ENCODE data around the gene NXT1. TPM values are rescaled to one million over a fixed set of nuclear protein-coding genes. Genes with fewer than 3 reads are reported as not detected.

Gene NXT1
- total and polyA plus RNA-seq, 2 experiments from 2014 or later = 30.2 to 34.4 TPM

DNA sequence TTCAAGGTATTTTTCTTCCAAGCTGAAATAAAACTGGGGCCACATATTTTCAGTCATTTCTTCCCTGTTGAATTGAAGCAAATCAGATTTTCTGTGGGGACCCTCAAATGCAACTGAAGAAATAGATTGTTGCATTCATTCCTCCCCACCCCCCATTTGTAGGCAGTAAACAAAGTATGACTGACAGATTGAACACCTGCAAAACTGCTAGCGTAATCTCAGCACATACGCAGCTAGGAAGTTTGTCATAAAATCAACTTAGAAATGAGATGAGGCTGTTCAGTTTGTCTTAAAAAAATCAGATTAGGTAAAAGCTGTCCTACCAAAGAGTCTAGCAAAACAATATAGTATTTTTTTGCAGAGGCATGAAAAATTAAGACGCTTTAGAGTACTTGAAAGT is 20.3 kb downstream of the NXT1 start:
- no peak overlapping the region for H3K4me3 ChIP-seq
- DNase-seq (ENCODE audit: low spot score) (no peak), ATAC-seq (no peak)
- H3F3A ChIP-seq (replicated peaks; ENCODE audit: low read depth) = no peaks in the 10 kb centered on the region
- TF ChIP-seq POLR2AphosphoS5 (IDR thresholded peaks at IDR 0.05; ENCODE audit: low read depth) (no peak), EZH2phosphoT487 (IDR thresholded peaks at IDR 0.05; ENCODE audit: unreplicated experiment) (no peak), JUNB (IDR thresholded peaks at IDR 0.05; ENCODE audit: unreplicated experiment) (no peak), EZH2 (IDR thresholded peaks at IDR 0.05; ENCODE audit: low read depth, unreplicated experiment) (no peak), ZNF331 (CRISPR knock-in tag; IDR thresholded peaks at IDR 0.05; ENCODE audit: low read depth) (no peak)
- TF ChIP-seq, protein P1, sequence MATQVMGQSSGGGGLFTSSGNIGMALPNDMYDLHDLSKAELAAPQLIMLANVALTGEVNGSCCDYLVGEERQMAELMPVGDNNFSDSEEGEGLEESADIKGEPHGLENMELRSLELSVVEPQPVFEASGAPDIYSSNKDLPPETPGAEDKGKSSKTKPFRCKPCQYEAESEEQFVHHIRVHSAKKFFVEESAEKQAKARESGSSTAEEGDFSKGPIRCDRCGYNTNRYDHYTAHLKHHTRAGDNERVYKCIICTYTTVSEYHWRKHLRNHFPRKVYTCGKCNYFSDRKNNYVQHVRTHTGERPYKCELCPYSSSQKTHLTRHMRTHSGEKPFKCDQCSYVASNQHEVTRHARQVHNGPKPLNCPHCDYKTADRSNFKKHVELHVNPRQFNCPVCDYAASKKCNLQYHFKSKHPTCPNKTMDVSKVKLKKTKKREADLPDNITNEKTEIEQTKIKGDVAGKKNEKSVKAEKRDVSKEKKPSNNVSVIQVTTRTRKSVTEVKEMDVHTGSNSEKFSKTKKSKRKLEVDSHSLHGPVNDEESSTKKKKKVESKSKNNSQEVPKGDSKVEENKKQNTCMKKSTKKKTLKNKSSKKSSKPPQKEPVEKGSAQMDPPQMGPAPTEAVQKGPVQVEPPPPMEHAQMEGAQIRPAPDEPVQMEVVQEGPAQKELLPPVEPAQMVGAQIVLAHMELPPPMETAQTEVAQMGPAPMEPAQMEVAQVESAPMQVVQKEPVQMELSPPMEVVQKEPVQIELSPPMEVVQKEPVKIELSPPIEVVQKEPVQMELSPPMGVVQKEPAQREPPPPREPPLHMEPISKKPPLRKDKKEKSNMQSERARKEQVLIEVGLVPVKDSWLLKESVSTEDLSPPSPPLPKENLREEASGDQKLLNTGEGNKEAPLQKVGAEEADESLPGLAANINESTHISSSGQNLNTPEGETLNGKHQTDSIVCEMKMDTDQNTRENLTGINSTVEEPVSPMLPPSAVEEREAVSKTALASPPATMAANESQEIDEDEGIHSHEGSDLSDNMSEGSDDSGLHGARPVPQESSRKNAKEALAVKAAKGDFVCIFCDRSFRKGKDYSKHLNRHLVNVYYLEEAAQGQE (IDR thresholded peaks at IDR 0.05; ENCODE audit: unreplicated experiment) = no peak
- TF ChIP-seq, protein P2, sequence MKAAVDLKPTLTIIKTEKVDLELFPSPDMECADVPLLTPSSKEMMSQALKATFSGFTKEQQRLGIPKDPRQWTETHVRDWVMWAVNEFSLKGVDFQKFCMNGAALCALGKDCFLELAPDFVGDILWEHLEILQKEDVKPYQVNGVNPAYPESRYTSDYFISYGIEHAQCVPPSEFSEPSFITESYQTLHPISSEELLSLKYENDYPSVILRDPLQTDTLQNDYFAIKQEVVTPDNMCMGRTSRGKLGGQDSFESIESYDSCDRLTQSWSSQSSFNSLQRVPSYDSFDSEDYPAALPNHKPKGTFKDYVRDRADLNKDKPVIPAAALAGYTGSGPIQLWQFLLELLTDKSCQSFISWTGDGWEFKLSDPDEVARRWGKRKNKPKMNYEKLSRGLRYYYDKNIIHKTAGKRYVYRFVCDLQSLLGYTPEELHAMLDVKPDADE (IDR thresholded peaks at IDR 0.05) = no peak
- TF ChIP-seq, protein P3, sequence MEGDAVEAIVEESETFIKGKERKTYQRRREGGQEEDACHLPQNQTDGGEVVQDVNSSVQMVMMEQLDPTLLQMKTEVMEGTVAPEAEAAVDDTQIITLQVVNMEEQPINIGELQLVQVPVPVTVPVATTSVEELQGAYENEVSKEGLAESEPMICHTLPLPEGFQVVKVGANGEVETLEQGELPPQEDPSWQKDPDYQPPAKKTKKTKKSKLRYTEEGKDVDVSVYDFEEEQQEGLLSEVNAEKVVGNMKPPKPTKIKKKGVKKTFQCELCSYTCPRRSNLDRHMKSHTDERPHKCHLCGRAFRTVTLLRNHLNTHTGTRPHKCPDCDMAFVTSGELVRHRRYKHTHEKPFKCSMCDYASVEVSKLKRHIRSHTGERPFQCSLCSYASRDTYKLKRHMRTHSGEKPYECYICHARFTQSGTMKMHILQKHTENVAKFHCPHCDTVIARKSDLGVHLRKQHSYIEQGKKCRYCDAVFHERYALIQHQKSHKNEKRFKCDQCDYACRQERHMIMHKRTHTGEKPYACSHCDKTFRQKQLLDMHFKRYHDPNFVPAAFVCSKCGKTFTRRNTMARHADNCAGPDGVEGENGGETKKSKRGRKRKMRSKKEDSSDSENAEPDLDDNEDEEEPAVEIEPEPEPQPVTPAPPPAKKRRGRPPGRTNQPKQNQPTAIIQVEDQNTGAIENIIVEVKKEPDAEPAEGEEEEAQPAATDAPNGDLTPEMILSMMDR (conservative IDR thresholded peaks at IDR 0.05; ENCODE audit: low read depth in 2 of 2) = no peak
- H3K27ac Mint-ChIP-seq = no peak overlapping the region
- no peak overlapping the region for H3K27ac ChIP-seq (ENCODE audit: low read depth)
- peaks cover 62% of the 10 kb centered on the region for H3K36me3 Mint-ChIP-seq (ENCODE audit: low read depth)
- H2AFZ ChIP-seq = no peak overlapping the region
- peaks cover 2% of the 10 kb centered on the region for H3K27me3 Mint-ChIP-seq (ENCODE audit: insufficient read depth, low read depth, poor library complexity)
- H3K9me3 Mint-ChIP-seq = no peaks in the 10 kb centered on the region
- no peaks in the 10 kb centered on the region for H3K9me2 ChIP-seq (ENCODE audit: insufficient read depth)
- H3K4me1 ChIP-seq (ENCODE audit: insufficient read depth) = peaks cover 2% of the 10 kb centered on the region; the same call in 1 of the 2 replicates
- no peaks in the 10 kb centered on the region for H3K27me3 ChIP-seq (ENCODE audit: insufficient read depth)
- peaks cover 31% of the 10 kb centered on the region for H3K79me2 ChIP-seq (replicated peaks; ENCODE audit: insufficient read depth)
- H3K4me2 ChIP-seq = no peak overlapping the region
- no peak overlapping the region for H3K4me3 Mint-ChIP-seq
- peaks cover 28% of the 10 kb centered on the region for H4K20me1 ChIP-seq (replicated peaks; ENCODE audit: insufficient read depth)
- peaks cover 14% of the 10 kb centered on the region; the same call in 1 of the 2 replicates for H3K36me3 ChIP-seq (ENCODE audit: insufficient read depth)
- peaks cover 6% of the 10 kb centered on the region; the same call in 2 of the 3 replicates for H3K4me1 Mint-ChIP-seq

DNA sequence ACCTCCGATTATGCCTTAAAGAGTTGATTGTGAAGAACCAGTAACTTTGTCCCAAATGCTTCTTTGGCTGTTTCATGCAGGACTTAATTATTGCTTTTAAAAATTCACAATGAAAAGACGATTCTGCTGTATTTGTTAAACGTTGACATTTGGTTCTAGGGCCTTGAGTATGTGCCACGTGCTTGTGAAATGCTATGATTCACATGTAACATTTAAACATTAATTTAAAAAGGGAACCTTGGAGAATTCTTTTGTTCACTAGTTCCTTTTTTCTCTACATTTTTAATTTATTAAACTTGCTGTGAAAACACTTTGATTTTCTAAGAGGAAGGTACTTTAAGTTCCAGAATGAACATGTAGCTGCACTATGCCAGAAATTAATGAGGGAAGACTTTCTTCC is 20.9 kb downstream of the NXT1 start:
- no peaks in the 10 kb centered on the region for H3K9me2 ChIP-seq (ENCODE audit: insufficient read depth)
- peaks cover 22% of the 10 kb centered on the region for H4K20me1 ChIP-seq (replicated peaks; ENCODE audit: insufficient read depth)
- peaks cover 3% of the 10 kb centered on the region; the same call in 2 of the 3 replicates for H3K4me1 Mint-ChIP-seq
- H3K4me3 ChIP-seq = no peak overlapping the region
- ATAC-seq (no peak), DNase-seq (ENCODE audit: low spot score) (no peak)
- no peaks in the 10 kb centered on the region for H3K9me3 Mint-ChIP-seq
- H3K4me3 Mint-ChIP-seq = no peak overlapping the region
- peaks cover 2% of the 10 kb centered on the region for H3K27me3 Mint-ChIP-seq (ENCODE audit: insufficient read depth, low read depth, poor library complexity)
- H3K36me3 Mint-ChIP-seq (ENCODE audit: low read depth) = peaks cover 65% of the 10 kb centered on the region
- no peak overlapping the region for H3K27ac Mint-ChIP-seq
- H3K27me3 ChIP-seq (ENCODE audit: insufficient read depth) = no peaks in the 10 kb centered on the region
- peaks cover 14% of the 10 kb centered on the region; the same call in 1 of the 2 replicates for H3K36me3 ChIP-seq (ENCODE audit: insufficient read depth)
- H2AFZ ChIP-seq = no peak overlapping the region
- H3K4me2 ChIP-seq = no peak overlapping the region
- no peaks in the 10 kb centered on the region for H3K4me1 ChIP-seq (ENCODE audit: insufficient read depth)
- H3K27ac ChIP-seq (ENCODE audit: low read depth) = no peak overlapping the region
- peaks cover 24% of the 10 kb centered on the region for H3K79me2 ChIP-seq (replicated peaks; ENCODE audit: insufficient read depth)
- H3F3A ChIP-seq (replicated peaks; ENCODE audit: low read depth) = no peaks in the 10 kb centered on the region
- no peak for TF ChIP-seq NANOG (IDR thresholded peaks at IDR 0.05; ENCODE audit: borderline replicate concordance)
- no peak for TF ChIP-seq ZNF114 (CRISPR knock-in tag; IDR thresholded peaks at IDR 0.05)
- TF ChIP-seq, protein P2 (IDR thresholded peaks at IDR 0.05) = no peak

Measured in GM23338 (cell line).